ENCODE measurements around the gene VSIG2.
"Not testable (repeated sequence)": the region's sequence is repeated elsewhere in the genome, so short reads cannot be mapped to it uniquely, and the experiment has no call there.

VSIG2 gene, protein sequence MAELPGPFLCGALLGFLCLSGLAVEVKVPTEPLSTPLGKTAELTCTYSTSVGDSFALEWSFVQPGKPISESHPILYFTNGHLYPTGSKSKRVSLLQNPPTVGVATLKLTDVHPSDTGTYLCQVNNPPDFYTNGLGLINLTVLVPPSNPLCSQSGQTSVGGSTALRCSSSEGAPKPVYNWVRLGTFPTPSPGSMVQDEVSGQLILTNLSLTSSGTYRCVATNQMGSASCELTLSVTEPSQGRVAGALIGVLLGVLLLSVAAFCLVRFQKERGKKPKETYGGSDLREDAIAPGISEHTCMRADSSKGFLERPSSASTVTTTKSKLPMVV

GRCh38 chr11:124751741-124752470 is at the start of gene VSIG2:
Gene VSIG2 (minus strand): TSS chr11:124752255. CDS start chr11:124752137, 118 bp downstream.
- no peak for DNase-seq

DNA sequence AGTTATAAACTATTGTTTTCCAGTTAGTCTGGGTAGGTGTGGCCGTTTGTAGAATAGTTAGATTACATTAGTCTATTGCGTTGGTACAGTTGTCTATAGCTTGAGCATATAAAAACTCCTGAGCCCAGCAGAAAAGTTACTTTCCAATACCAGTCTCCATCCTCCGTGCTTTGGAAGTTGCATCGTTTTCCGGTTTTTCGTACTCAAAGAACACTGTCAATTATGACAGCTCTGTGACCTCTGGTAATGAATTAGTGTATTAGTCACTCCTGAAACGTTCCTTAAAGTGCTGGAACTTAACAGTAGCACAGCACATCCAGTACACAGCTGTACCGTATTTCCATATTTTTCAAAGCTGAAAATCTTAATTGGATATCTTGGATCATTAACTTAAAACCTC is 49.0 kb upstream of the VSIG2 start:
- no peak for DNase-seq

- peak; percentile 11 for DNase-seq
These were observed 48.3 kb upstream of the VSIG2 start, which contains the start of gene MSANTD2 for GRCh38 chr11:124800226-124800929. Gene MSANTD2 (minus strand): TSS chr11:124800406. CDS start chr11:124800380, 26 bp downstream.

DNA sequence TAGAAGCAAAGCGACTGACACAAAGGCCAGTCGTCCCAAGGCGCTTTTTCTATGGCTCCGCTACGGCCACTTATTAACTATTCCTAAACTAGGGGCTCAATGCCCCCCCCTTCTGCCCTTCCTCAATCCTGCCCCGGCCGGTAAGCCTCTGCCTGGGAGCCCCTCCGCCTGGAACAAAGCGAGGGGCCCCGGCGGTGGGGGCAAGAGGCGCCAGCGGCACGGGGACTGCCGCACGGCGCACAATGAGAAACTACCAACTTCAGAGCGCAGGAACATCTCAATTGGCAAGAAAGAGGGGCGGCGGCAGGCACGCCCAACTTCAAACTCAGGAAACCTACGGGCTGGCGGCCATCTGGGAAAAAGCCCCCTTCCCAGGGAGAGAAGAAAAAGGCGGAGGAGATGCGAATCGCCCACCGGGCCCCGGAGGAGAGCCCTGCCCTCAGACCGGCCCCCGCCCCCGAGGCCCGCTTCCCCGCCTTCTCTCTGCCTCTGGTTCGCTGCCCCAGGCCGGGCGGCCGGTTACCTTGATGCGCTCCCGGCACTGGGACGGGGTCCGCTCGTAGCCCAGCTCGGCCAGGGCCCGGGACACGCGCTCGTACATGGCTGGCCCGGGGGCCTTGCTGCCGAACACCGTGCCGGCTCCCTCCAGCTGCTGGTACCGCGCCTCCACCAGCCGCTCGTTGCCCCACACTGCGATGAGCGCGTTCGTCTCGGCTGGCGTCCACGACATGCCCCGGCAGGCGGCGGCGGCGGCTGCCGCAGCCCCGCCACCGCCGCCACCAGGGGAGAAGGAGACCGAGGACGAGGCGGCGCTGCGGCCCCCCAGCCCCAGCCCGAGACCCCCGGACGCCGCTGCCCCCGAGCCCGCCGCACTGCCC is 47.5 kb upstream of the VSIG2 start:
- DNase-seq, result no peak

DNA sequence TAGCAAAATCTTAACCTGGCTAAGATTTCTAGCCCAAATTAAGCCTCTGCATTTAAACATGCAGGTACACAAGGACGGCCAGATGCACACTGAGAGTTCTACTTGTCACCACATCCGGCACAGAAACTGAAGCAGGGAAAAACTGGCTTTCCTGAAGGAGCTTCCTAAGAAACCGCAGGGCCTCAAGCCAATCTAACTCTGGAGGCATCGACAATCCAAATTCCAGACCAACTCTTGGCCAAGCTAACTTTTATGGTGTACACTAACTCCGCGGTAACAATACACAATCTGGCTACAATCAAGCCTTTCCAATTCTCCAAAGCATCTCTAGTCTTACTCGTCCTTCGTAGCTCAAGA is 46.9 kb upstream of the VSIG2 start:
- no peak for DNase-seq

- no peak for DNase-seq
These were observed 44.3 kb upstream of the VSIG2 start for GRCh38 chr11:124796312-124796711.

DNA sequence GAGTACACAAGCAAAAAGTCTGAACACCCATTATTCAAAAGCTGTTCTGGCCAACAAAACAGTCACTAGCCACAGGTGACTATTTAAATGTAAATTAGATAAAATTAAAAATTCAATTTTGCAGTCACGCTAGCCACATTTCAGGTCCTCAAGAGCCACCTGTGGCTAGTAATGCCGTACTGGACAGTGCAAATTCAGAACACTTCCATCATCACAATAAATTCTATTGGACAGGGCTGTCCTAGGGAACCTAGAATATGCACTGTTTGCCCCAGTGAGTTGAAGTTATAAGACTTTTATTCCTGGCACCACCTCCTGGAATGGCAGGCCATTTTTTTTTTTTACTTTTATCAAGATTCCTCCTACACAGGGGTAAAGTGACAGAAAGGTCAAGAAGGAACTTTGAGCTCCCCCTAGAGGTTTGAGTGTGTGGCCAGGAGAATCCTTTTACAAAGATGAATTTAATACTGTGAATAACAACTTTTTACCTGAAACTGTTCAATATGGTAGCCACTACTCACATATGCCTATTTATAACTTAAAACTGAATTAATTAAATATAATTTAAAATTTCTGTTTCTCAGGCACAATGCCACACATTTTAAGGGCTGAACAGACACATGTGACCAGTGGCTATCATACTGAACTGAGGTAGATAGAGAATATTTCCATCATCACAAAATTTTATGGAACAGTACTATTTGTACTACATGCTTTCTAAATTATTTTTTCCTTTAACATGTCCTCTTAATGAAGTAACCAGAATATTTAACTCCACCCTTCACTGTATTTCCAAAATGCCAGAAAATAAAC is 41.6 kb upstream of the VSIG2 start:
- peak; percentile 17 for DNase-seq

DNA sequence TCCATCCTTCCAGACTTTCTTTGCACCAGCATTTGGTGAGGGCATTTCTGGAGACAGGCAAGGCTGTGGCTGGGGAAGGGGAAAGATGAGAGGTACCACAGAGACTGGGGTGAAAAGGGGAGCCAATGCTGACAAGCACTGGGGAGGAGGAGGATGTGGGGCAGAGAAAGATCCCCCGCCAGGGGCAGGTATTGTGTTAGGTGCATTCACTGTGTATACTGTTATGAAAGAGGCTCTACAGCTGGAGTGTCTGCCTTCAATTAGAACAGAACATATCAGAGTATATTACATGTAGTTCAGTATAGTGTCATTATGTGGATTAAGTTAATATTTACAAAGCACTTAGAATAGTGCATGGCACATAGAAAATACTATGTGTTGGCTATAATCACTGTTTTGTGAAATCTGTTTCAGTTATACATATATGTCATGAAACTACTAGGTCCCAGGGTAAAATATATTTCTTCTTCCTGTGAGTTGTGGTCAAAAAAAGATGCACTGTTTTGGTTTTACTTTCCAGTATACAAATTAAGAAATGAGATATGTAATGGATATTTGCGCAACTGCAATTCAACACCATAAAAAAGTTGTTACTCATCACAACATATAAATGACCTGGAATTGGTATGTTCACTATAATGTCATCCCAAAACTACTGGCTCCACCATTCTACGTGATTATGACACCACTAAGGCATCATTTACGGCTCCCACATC is 39.7 kb upstream of the VSIG2 start:
- DNase-seq, result peak; percentile 5

GRCh38 chr11:124788521-124788920 is 36.5 kb upstream of the VSIG2 start:
- DNase-seq, result no peak

DNA sequence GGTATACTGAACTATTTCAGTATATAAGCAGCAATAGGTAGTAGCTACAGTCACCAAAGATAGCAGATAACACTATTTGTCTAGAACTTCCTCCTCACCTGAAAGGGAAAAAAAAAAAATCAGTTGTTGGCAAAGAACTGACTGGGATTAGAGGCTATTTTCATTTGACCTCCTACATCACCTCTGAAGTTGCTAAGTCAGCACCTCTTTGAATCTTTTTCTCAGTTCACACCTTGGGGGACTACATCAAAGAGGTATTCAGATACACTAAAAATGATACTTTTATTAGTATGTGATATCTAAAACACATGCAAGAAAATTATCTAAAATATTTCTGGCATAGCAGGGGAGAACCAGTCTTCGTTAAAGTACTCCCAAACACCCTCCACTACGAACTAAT is 32.0 kb upstream of the VSIG2 start:
- DNase-seq, result no peak

GRCh38 chr11:124783002-124783401 is 30.9 kb upstream of the VSIG2 start:
- no peak for DNase-seq

DNA sequence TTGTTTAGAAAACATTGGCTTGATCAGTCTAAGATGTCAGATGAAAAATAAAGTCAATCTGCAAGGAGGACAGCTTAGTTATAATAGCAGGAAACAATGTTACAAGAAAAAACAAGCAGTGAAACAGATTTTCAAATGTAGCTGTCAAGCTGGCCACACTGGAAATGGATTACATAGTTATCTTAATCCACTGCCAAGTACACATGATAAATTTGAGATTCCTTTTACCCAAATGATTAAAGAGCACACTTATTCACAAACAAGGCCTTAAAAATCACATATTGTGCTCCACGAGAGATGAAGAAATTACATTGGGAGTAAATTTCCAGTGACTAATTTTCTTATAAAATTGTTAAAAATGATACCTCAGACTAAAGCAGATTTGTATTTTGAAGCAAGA is 27.5 kb upstream of the VSIG2 start:
- no peak for DNase-seq

GRCh38 chr11:124778281-124778680 is 26.2 kb upstream of the VSIG2 start:
- no peak for DNase-seq

GRCh38 chr11:124776865-124777645 is 25.0 kb upstream of the VSIG2 start:
- DNase-seq, result no peak

- not testable (repeated sequence) for DNase-seq
These were observed 18.9 kb upstream of the VSIG2 start for GRCh38 chr11:124770959-124771358.

GRCh38 chr11:124769806-124770774 is 18.0 kb upstream of the VSIG2 start:
- no peak for DNase-seq

DNA sequence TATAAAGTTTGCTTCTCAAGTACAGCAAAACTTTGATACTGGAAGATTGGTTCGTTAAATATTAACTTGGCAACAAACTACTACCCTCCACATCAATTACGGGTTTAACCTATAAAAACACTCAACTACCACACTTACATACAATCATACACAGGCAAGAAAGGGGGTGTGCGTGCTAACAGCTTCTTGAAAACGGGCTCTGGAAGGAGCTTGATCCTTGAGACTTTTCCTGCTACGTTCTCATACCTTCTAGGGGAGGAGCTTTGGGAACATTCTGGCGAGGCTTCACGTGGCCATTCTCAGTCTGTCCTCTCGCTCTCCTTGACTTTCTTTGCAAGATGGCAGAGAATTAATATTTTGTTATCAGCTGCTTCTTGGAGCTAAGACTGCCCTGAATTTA is 16.9 kb upstream of the VSIG2 start:
- no peak for DNase-seq

GRCh38 chr11:124766156-124766555 is 14.1 kb upstream of the VSIG2 start:
- no peak for DNase-seq

Measured in NCI-H748 treated with DMSO at 0.1 percent for 48 hours (cell line).